A673 (cell line): Measurements from ENCODE around the gene DEDD2. TPM values are rescaled to one million over a fixed set of nuclear protein-coding genes. Genes with fewer than 3 reads are reported as not detected.

Source experiments
- BruUV-seq: library from RNA; stranded (reverse); fragments of 400-500 nt; replicated peaks from 2 replicates; lab custom pipeline; 2021; lab: Mats Ljungman, UMichigan
- CTCF ChIA-PET: fragments of 300-600 bp; sonication (Branson Sonifier 250); formaldehyde crosslinking; loops from one replicate; lab custom pipeline; 2022; ENCODE audit warnings: antibody characterized with exemption; lab: Charles Lee
- POLR2A ChIA-PET: fragments of 300-600 bp; sonication (Branson Sonifier 250); formaldehyde crosslinking; loops from one replicate; lab custom pipeline; 2022; ENCODE audit warnings: antibody characterized with exemption; ENCODE audit not compliant: low non-redundant PET; lab: Charles Lee
- DNase-seq: peaks from one replicate; pipeline ENCODE4 v3.0.0-alpha.2; 2015; ENCODE audit warnings: low spot score
- H3K27ac ChIP-seq: fragments of 200-600 bp; sonication (generic); 2 replicates; pipeline ENCODE4 v1.5.1; 2016; ENCODE audit warnings: mixed run types, low read depth, mild to moderate bottlenecking, mixed read lengths, antibody characterized with exemption, low read length; ENCODE audit not compliant: poor library complexity, severe bottlenecking
- H3K27me3 ChIP-seq: fragments of 200-600 bp; sonication (generic); replicated peaks from 2 replicates; pipeline ENCODE4 v1.6.1; 2017; ENCODE audit warnings: mixed run types, low read depth, mild to moderate bottlenecking, mixed read lengths, antibody characterized with exemption, low read length; ENCODE audit not compliant: insufficient read depth, poor library complexity
- H3K36me3 ChIP-seq: fragments of 200-600 bp; sonication (generic); 2 replicates; pipeline ENCODE4 v1.6.1; 2016; ENCODE audit warnings: mixed run types, mild to moderate bottlenecking, mixed read lengths, antibody characterized with exemption, low read length; ENCODE audit not compliant: insufficient read depth, poor library complexity, severe bottlenecking
- H3K4me1 ChIP-seq: fragments of 200-600 bp; sonication (generic); 2 replicates; pipeline ENCODE4 v1.6.1; 2017; ENCODE audit warnings: mixed run types, mild to moderate bottlenecking, mixed read lengths, antibody characterized with exemption, low read length; ENCODE audit not compliant: insufficient read depth, poor library complexity, severe bottlenecking
- H3K4me3 ChIP-seq: fragments of 200-600 bp; sonication (generic); 2 replicates; pipeline ENCODE4 v1.5.1; 2016; ENCODE audit warnings: low read depth, mixed run types, mild to moderate bottlenecking, mixed read lengths, low read length; ENCODE audit not compliant: poor library complexity, severe bottlenecking
- H3K9me3 ChIP-seq: fragments of 200-600 bp; sonication (generic); 2 replicates; pipeline ENCODE4 v1.6.1; 2016; ENCODE audit warnings: mixed run types, low read depth, mild to moderate bottlenecking, mixed read lengths, antibody characterized with exemption, low read length; ENCODE audit not compliant: poor library complexity, severe bottlenecking
- CTCF ChIP-seq: fragments of 300-800, 200-600 bp; sonication (generic); conservative IDR thresholded peaks from 2 replicates; pipeline ENCODE4 v1.5.1; 2017; ENCODE audit warnings: low read depth, mild to moderate bottlenecking, antibody characterized with exemption, low read length, moderate library complexity, mixed read lengths
- EZH2 ChIP-seq: fragments of 200-600 bp; sonication (generic); IDR thresholded peaks from 2 replicates; pipeline ENCODE4 v1.6.1; 2017; ENCODE audit warnings: borderline replicate concordance, low read depth, mild to moderate bottlenecking, mixed read lengths, antibody characterized with exemption, low read length; ENCODE audit not compliant: poor library complexity, severe bottlenecking
- intact Hi-C: fragments of 100-400 bp; cut with micrococcal nuclease; formaldehyde crosslinking; loops from one replicate; pipeline ENCODE4 v1.10.0; 2022; ENCODE audit not compliant: unreplicated experiment
- total RNA-seq: library from RNA; stranded (reverse); gene quantifications from 2 replicates; pipeline ENCODE4 v1.2.3, GENCODE V29; 2021

The DEDD2 gene
- total RNA-seq, 1 experiment from 2014 or later, result 32.1 TPM

- Histone ChIP-seq H3K27me3 (peaks cover 16% of the 10 kb centered on the region), H3K9me3 (no peaks in the 10 kb centered on the region), H3K27ac (no peak overlapping the region), H3K4me1 (no peaks in the 10 kb centered on the region), H3K36me3 (no peaks in the 10 kb centered on the region), H3K4me3 (no peak overlapping the region)
- POLR2A ChIA-PET, result no interaction called here
- DNase-seq, result no peak
- BruUV-seq, result no TSS peak
- TF ChIP-seq EZH2, result no peak
- no peak for TF ChIP-seq CTCF
- intact Hi-C loops, result no loop called here
- CTCF ChIA-PET, result no interaction called here
Measured at GRCh38 chr19:42150911-42151361, 66.5 kb downstream of the DEDD2 start.

GRCh38 chr19:42150364-42150763 is 67.1 kb downstream of the DEDD2 start:
- DNase-seq, result no peak
- POLR2A ChIA-PET, result no interaction called here
- Histone ChIP-seq H3K36me3 (no peaks in the 10 kb centered on the region), H3K27me3 (peaks cover 16% of the 10 kb centered on the region), H3K4me1 (no peaks in the 10 kb centered on the region), H3K27ac (no peak overlapping the region), H3K9me3 (no peaks in the 10 kb centered on the region), H3K4me3 (no peak overlapping the region)
- CTCF ChIA-PET, result no interaction called here
- no peak for TF ChIP-seq CTCF
- no peak for TF ChIP-seq EZH2
- no TSS peak for BruUV-seq
- intact Hi-C loops, result no loop called here

GRCh38 chr19:42149447-42150202 is 67.9 kb downstream of the DEDD2 start:
- ChIA-PET POLR2A (no interaction called here), CTCF (no interaction called here)
- no peak overlapping the region for H3K4me3 ChIP-seq
- no TSS peak for BruUV-seq
- TF ChIP-seq EZH2, result no peak
- no peak for TF ChIP-seq CTCF
- DNase-seq, result no peak
- intact Hi-C loops, result no loop called here
- H3K27me3 ChIP-seq, result peaks cover 16% of the 10 kb centered on the region
- no peaks in the 10 kb centered on the region for H3K36me3 ChIP-seq
- no peaks in the 10 kb centered on the region for H3K4me1 ChIP-seq
- no peaks in the 10 kb centered on the region for H3K9me3 ChIP-seq
- no peak overlapping the region for H3K27ac ChIP-seq

Other genes starting within 250 kb of the DEDD2 start
- 8.5 and 9.0 TPM in 2 replicates for gene ATP1A3, start 223.4 kb downstream of the DEDD2 start, total RNA-seq
- 21.2 and 24.0 TPM in 2 replicates for gene GRIK5, start 147.5 kb downstream of the DEDD2 start, total RNA-seq
- 24.3 and 27.5 TPM in 2 replicates for gene ZNF574, start 141.5 kb downstream of the DEDD2 start, total RNA-seq
- gene POU2F2, start 85.2 kb downstream of the DEDD2 start, total RNA-seq, result 2.2 and 2.5 TPM in 2 replicates
- 17.4 and 21.3 TPM in 2 replicates for gene ZNF526, start 2.6 kb upstream of the DEDD2 start, total RNA-seq
- gene GSK3A, start 24.9 kb upstream of the DEDD2 start, total RNA-seq, result 67.8 and 70.1 TPM in 2 replicates
- 149 and 164 TPM in 2 replicates for gene ERF, start 37.5 kb upstream of the DEDD2 start, total RNA-seq
- 75.8 and 80.3 TPM in 2 replicates for gene CIC, start 51.6 kb upstream of the DEDD2 start, total RNA-seq
- gene PRR19, start 84.5 kb upstream of the DEDD2 start, total RNA-seq, result 2.5 and 3.6 TPM in 2 replicates
- gene PAFAH1B3, start 84.9 kb upstream of the DEDD2 start, total RNA-seq, result 151 and 166 TPM in 2 replicates
- 4.9 and 5.7 TPM in 2 replicates for gene TMEM145, start 95.6 kb upstream of the DEDD2 start, total RNA-seq
- 28.5 and 33.6 TPM in 2 replicates for gene MEGF8, start 108.0 kb upstream of the DEDD2 start, total RNA-seq
- not detected in 2 replicates for gene CNFN, start 172.6 kb upstream of the DEDD2 start, total RNA-seq
- 6.8 and 7.6 TPM in 2 replicates for gene LIPE, start 209.7 kb upstream of the DEDD2 start, total RNA-seq
- gene CXCL17, start 225.3 kb upstream of the DEDD2 start, total RNA-seq, result not detected in 2 replicates